HT-29 (cell line): Measurements from ENCODE around the gene CALML3. TPM values are rescaled to one million over a fixed set of nuclear protein-coding genes. Genes with fewer than 3 reads are reported as not detected.
"Not testable (repeated sequence)": the region's sequence is repeated elsewhere in the genome, so short reads cannot be mapped to it uniquely, and the experiment has no call there.

Source experiments
- DNase-seq: peaks from one replicate; pipeline ENCODE4 v3.0.0-alpha.2; 2015; ENCODE audit warnings: low spot score
- total RNA-seq: library from RNA; depleted of rRNA; stranded (reverse); fragments of >200 nt; shearing (Covaris generic); gene quantifications from 2 replicates; pipeline ENCODE4 v1.2.3, GENCODE V29; 2014; rRNA removed

The CALML3 gene
- not detected in 2 replicates for total RNA-seq

GRCh38 chr10:5524641-5525560 is at the start of gene CALML3:
CALML3 (plus strand) TSS chr10:5524961; CDS start chr10:5525086, 125 bp downstream.
- DNase-seq, result no peak

DNA sequence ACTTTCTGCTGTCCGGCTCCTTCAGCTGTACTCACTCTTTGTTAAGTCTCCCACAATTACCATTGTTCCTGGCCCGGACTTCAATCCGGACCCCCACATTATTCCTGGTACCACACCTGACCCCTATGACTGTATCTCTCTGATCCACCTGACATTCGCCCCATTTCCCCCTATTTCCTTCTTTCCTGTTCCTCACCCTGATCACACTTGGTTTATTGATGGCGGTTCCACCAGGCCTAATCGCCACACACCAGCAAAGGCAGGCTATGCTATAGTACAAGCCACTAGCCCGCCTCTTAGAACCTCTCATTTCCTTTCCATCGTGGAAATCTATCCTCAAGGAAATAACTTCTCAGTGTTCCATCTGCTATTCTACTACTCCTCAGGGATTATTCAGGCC is 49.7 kb upstream of the CALML3 start:
- not testable (repeated sequence) for DNase-seq

- DNase-seq, result not testable (repeated sequence)
Measured at GRCh38 chr10:5475974-5476807, 48.6 kb upstream of the CALML3 start.

DNA sequence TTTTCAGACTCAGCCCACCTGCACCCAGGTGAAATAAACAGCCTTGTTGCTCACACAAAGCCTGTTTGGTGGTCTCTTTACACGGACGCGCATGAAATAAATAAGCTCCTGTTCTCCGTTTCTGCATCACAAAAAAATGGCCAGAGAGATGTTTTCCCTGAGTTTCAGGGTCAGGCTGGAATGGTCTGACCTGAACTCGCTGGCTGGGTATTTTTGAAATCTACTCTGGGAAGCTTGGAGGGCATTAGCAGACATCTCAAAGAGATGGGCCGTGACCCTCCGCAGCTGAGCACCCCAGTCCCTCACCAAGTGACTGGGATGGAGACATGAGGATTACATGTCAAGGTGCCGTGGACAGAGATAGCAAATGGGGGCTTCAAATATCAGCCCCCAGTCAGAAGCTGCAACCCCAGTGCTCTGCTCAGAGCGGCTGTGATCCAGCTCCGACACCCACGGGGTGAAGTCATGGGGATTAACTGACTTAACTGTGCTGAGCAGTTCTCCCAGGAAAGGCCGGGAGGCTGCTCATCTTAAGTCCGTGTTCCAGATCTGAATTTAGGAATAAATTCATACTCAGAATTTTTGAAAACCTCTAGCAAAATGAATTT is 47.7 kb upstream of the CALML3 start:
- no peak for DNase-seq

GRCh38 chr10:5477948-5478693 is 46.6 kb upstream of the CALML3 start:
- no peak for DNase-seq

DNA sequence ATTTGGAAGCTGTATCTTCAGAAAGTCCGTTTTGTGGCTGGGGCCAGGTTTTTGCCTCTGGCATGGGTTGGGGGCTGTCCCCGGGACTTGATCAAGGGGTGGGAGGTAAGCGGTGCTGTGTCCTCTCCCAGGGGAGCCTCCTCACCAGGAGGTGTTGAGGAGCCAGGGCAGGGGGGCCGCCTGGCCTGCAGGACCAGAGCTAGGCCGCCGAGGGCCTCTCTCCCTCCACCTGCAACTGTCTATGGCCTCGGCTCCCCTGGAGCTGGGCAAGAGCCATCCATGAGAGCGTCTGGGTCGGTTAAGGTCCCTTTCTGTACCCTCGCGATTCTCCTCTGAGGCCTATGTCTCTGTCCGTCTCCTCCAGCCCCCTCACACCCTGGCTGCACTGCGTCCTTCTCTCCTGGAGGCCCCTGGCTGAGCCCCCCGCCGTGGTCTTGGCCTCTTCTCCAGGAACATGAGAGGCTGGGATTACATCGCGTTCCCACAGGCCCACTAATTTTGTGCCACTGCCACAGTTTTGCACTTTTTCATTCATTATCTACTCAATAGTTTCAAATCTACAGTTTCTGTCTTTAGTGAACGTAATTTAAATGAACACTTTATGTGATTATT is 46.0 kb upstream of the CALML3 start:
- DNase-seq, result no peak

DNA sequence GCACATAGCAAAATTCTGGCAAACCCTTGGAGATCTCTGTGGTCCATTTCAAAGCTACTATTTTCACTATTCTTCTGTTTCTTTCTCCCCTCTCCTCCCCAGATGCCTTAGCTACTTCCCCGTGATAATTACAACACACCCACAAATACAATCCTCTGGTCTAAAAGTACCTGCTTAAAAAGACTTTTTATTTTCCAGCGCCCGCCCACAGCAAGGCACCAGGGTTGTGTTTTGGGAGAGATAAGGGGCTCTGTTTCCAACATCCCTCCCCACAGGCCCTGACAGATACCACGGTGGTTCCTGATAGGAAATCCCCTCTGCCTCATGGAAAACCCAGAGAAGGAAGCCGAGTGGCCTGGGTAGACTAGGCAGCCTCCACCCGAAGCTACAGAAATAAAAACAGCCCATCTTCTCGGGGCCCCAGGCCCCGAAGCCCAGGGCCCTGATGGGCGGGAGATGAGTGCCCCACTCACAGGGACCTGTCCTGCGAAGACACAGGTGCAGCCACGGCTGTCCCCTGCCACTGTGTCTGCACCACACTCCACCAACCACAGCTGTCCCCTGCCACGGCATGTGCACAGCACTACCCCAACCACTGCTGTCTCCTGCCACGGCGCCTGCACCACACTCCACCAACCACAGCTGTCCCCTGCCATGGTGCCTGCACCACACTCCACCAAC is 45.1 kb upstream of the CALML3 start:
- DNase-seq, result no peak

DNA sequence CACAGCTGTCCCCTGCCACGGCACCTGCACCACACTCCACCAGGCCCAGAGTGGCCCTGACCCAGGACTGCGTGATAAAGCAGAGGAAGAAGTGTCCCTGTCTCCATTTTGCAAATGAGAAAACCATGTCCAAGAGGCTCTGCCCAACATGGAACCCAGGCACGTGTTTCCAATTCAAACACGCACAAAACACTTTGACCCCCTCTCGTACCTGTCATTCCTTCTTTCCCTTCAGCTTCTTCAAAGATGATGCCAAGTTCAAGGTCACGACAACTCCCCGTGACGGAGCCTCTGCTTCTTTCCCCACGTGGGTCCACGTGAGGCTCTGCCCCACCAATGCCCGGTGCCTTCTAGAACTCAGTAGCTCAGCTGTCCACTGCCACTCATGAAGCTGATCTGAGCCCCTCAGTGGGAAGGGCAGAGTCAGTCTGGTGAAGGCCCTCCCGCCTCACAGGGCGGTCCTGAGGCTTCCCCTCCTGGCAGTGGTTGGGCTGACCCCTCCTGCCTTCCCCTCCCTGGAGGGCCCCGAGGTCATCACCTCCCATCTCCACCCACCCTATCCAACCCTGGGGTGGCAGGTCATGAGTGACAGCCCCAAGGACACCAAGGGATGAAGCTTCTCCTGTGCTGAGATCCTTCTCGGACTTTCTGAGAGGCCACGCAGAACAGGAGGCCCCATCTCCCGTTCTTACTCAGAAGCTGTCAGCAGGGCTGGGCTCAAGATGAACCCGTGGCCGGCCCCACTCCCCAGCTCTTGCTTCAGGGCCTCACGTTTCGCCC is 44.4 kb upstream of the CALML3 start:
- no peak for DNase-seq

- DNase-seq, result no peak
Measured at GRCh38 chr10:5481121-5481520, 43.6 kb upstream of the CALML3 start.

DNA sequence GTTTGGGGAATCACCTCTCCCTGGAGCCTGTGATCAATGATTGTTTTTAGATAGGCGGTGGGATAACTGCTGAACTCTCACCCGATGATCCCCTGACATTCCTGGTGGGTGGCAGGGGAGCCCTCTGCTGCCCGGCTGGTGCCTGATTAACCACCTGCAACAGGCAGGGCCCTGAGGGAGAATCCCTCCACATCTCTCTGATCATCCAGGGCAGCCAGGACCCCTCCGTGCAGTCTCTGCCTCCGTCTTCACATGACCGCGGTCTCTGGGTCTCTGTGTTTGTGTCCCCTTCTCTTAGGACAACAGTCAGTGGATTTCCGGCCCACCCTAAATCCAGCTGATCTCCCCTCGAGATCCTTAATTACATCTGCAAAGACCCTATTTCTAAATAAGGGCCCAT is 42.7 kb upstream of the CALML3 start:
- no peak for DNase-seq

DNA sequence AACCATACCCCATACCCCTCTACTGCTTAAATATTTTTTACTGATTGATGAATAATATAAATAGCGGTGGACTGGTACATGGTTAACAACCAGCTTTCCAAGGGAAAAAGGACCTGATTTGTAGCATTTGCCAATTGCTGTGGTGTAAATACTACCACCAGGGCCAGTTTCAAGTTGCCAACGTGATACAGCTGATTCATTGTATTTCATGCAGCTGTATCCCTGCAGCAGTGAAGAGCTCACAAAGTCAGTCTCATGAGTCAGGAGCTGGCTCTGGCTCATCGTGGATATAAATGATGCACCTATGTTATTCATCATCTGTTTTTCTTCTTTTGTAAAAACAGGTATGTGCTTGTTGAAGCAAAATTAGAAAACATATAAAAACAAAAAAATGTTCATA is 40.6 kb upstream of the CALML3 start:
- no peak for DNase-seq

DNA sequence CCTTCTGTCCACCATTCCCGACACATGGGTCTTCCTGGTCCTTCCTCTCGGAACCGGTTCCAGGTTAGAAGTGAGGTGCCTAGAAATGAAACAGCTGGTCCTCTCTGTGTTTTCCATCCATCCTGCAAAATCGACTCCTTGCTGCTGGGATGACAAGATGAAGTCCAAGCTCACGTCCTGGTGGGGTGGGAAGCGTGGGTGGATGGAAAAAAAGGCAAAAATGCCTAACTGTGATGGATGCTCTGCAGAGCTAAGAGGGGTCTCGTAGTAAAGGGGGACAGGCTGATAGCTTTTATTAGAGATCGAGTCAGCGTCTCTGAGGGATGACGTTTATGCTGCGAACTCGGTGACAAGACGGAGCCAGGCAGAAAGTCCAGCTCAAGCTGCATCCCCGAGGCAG is 39.5 kb upstream of the CALML3 start:
- no peak for DNase-seq

DNA sequence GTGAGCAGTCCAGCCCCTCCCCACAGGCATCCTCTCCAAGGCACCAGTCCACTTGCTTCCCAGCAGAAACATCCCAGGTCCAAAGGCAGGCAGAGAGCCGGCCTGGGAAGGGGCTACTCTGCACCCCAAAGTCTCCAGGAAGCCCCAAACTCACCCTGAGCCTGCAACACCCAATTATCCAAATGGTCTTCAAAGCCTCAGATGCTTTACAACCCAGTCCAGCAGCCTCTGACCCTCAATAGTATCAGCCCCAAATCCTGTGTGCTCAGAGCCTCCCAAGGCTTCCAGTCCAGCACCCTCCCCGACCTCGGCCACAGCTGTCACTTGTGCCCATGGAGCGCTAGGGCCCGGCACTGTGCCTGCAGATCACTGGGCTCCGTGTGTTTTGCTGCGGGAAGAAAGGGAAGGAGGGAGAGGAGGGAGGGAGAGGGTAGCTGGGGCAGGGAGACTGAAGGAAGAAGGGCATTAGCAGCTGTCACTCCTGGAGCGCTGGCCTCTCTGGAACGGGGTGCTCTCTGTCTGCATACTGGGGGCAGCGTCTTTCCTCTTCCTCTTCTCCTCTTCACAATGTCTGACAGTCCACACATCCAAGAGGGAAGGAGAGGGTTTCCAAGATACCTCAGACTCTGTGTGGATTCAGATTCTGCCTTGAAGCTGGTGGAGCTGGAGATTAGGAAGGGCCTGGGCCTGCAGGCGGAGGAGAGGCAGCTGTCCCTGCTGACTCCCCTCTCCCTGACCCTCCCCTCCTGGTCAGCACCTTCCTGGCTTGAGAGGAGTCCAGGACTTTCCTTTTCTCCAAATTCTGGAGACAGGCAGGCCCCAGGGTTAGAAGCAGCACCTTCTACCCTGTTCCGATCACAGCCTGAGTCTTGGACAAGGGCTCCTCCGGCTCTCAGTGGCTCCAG is 38.6 kb upstream of the CALML3 start:
- no peak for DNase-seq

DNA sequence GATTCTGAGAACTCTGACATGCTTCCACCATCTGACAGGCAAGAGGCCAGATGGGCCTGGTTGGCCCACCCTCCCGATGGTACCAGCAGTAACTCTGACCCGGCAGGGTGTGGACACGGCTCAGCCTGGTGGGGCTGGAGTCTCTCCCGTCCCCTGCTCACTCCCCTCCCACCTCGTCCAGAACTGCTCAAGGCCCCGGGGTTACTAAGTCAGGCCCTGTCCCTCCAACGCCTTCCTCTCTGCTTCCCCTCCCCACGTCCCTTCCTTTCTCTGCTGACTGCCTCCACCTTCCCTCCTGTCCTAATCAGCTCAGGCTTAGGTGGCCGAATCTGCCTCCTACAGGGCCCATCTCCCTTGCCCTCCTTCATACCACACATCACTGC is 37.9 kb upstream of the CALML3 start:
- DNase-seq, result no peak

DNA sequence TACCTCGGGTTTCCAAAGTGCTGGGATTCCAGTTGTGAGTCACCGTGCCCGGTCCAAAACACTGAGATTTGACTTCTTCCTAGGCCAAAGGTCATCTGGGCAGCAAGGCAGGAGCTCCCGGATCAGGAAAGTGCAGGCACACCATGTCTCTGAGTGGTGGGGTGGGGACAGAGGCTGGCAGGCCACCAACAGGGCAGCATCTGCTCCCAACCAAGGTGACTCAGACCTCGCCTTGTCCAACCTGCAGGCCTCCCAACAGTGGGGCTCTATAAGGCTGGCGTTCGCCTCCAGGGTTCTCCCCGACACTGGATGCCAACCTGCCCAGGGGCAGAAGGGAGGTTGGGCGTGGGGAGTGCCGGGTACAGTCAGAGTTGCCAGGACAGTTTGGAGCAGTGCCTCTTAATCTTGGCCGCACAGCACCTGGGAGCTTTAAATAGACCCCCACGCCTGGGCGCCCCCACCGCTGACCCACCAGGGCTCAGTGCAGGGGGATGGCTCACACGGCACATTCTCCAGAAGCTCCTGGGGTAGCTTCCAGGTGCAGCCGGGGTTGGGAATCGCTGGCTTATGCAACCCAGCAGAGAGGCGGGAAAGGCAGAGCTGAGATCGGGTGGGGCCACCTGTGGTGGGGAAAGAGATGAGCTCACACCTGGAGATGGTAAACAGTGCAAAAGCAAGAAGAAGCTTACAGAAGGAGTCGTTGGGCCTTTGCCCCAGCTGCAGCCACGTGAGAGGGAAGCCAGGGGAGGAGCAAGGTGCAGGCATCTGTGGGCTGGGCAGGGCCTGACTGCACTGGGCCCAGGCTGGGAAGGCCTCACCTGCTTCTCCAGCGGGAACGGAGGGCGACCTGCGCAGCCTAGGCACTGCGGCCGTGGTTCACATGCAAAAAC is 36.2 kb upstream of the CALML3 start:
- DNase-seq, result peak; percentile 94

DNA sequence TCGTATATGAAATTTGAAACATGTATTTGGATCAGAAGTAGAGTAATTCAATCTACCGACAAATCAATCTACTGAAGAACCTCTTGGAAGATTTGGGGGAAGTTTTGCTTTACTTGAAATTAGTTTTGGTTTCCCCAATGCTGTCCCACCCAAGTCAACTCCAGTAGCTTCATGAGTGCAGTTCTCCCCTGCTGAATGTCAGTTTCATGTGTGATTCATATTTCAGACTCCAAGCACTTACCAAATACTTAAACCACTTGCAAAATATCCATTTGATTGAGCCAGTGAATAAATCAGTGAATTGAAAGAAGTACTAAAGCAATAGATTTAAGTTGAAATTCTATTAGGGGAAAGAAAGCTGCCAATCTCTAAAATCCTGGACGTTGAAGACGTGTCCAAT is 34.7 kb upstream of the CALML3 start:
- no peak for DNase-seq

DNA sequence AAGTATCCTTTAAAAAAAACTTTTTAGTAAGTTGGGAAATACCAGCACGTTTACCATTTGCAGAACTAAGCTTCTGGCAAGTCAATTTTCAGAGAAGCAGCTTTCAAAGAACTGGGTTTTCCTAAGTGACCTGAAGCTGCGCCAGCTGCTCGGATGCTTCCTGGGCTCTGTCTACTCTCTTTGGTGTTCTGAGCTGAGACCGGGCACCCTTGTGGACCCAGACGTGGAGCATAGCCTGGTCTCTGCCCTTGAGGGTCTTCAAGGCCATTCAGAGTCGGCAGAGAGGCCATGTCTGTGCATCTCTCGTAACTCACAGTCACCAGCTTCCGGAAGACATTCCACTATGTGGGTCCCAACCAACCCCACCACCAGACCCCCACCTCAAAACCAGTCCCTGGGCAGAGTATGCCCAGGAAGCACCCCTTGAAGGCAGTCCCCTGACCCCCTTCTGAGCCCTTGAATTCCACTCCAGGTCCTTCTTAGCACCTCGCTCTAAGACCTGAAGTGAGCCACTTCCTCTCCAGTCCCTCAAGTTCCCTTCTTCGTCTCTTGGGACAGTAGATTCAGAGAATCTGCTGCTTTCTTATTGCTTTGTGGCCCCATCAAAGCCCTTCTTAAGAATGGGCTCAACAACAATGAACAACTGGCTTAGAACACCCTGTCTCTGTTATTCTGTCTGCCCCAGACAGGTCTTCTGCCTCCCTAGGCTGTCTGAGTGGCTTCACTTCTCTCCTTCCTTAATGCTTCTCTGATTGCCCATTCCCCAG is 33.9 kb upstream of the CALML3 start:
- no peak for DNase-seq
